Measurements from ENCODE around the gene MPC1. TPM values are rescaled to one million over a fixed set of nuclear protein-coding genes. Genes with fewer than 3 reads are reported as not detected.

The MPC1 gene
- 31.7 TPM for polyA plus RNA-seq (2013, experiment 1 of 2; ENCODE audit: insufficient read length)
- polyA plus RNA-seq (2013, experiment 2 of 2; ENCODE audit: insufficient read length): 34.0 TPM

DNA sequence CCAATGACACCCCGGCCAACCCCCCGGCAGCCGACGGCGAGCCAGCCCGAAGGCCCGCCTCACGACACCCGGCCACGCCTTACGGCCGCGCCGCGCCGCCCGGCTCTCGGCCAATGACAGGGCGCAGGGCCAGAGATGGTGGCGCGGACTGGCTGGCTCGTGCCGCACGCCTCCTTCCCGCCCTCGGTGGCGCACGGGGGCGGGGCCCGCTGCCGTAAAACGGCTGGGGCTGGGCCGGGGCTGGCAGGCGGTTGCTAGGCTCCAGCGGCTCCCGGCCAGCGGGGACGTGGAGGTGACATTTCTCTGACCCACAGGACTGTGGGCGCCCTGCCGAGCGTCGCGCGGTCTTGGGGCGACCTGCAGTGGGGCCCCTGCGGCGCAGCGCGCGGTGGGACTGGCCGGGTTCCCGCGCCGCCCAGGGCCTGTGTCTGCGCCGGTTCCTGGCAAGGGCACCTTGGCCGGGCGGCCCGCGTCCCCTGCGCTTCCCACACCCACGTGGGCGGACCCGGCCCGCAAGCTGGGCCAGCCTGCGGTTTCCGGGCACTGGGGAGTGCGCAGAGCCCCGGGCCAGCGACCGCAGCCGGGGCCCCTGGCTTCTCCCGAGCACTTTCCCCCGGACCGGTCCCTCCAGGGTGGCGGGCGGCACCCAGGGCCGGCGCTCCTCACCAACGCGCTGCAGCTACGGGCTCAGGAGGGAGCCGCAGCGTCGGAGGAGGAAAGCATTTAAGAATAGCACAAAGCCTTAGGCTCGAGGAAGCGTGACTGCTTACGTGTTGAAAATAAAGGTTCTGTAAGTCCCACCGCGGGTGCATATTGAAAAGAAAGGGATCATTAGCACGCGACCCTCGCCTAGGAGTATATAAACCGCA, at the start of gene MPC1:
Gene MPC1, minus strand, starts transcription at position 8 of the 869 bp plus-strand sequence. CDS start 64 bp downstream, outside the sequence.
- DNase-seq: peak; percentile 96

- no peak for DNase-seq
Measured at GRCh38 chr6:166430269-166430668, 47.5 kb upstream of the MPC1 start.

DNA sequence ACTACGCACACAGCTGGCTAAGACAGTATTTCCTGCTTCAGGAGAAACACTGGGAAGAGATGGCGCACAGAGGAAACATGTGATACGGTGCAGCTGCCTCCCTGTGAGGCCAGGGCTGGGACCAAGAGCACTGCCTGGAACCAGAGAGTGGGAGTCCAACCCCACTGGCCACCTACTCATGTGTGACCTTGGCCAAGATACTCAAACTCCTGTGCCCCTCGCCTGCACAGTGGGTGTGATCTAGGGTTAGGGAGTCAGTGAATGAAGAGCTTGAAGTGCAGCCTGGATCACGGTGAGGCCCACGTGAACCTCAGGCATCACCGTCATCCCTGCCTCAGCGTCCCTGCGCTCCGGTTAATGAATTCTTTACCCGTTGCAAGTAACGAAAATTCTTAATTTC, 41.7 kb upstream of the MPC1 start:
- DNase-seq: no peak

GRCh38 chr6:166423781-166424180, 41.0 kb upstream of the MPC1 start:
- DNase-seq: no peak

DNA sequence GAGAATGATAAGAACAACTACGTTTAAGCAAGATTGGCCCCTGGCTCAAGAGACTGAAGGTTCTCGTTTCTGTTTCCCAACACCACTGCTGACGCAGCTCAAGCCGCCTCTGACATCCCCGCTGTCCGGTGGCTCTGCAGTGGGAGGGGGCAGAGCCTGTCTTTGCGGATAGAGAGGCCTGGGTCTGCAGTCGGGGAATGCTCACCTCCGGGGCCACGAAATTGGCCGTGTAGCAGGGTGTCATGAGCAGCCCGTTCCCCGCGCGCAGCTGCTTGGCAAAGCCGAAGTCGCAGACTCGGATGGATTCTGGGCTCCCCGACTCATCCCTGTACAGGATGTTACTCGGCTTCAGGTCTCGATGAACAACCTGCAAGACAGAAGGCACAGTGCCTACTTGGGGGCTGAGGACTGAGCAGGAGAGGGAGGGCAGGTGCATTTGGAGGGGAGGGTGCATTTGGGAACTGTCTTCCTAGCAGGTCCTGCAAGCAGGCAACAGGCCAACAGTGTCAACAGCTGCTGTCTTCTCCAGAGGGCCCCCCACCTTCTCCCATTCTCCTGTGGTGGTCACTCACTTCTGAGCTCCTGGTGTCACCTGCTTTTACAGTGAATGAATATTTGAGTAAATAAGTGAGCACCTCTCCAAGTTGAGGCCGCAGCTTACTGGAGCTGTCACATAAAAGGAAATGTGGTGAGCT, 40.5 kb upstream of the MPC1 start:
- no peak for DNase-seq

- no peak for DNase-seq
Measured at GRCh38 chr6:166422201-166422940, 39.6 kb upstream of the MPC1 start.

DNA sequence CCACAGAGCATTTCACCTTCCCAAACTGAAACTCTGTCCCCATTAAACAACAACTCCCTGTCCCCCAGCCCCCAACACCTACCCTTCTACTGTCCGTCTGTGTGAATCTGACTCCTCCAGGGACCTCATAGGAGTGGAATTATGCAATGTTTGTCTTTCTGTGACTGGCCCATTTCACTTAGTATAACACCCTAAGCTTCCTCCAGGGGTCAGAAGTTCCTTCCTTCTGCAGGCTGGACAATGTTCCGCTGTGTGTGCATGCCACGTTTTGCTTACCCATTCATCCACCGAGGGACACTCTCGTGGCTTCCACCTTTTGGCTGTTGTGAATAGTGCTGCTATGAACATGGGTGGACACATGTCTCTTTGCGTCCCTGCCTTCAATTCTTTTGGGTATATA, 37.6 kb upstream of the MPC1 start:
- no peak for DNase-seq

DNA sequence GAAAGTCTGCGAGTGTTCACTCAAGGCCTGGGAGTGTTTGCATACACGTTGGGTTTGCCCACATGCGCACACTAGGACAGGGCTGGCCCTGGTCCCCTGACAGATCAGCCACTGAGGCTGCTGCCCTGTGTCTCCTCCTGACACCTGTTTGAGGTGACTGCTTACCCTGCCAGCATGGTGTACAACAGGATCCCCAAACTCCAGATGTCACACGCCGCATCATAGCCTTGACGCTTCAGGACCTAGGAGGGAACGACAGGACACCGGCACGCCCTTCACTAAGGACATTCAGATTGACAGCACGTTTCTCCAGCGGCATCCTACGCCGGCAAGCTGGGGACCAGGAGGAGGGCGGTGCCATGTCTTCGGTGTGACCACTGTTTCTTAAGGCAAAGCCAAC, 37.0 kb upstream of the MPC1 start:
- no peak for DNase-seq

DNA sequence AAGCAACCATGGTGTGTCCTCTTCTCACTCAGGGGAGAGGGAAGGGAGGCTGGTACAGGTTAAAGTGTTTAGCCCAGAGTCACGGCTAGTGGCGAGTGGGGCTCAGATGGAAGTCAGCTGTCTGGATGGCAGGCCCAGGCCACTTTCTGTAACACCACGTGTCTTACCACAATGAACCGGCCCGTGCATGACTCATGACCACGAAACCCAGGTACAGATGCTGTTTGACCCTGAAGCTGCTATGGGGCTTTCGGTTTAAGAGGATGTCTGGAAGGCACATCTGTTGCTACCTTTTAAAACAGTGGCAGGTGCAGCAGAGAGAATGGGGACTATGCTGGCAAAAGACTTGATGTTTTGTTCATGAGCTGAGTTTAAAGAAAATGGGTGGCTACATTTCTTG, 36.5 kb upstream of the MPC1 start:
- no peak for DNase-seq

DNA sequence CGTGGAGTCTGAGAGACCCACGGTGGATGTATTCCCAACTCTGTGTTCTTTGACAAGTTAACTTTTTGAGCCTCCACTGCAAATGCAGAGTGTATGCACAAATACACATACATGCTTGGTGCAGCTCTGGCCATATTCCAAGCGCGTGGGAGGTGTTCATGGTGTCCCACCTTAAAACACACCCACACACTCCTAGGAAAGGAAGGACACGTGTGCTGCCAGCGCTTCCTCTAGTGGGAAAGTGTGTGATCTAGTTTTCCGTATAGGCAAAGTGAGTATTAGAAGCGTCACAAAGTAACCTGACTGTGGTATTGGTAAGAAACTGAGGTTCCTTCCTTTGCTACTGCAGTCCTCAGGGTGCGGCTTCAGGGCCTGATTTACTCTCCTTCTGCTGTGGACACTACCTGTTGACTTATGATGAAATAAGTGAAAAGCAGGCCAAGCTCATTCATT, 36.0 kb upstream of the MPC1 start:
- no peak for DNase-seq

- DNase-seq: no peak
Measured at GRCh38 chr6:166417285-166417691, 34.5 kb upstream of the MPC1 start.

GRCh38 chr6:166415833-166416347, 33.1 kb upstream of the MPC1 start:
- no peak for DNase-seq

- no peak for DNase-seq
Measured at GRCh38 chr6:166415306-166415705, 32.6 kb upstream of the MPC1 start.

DNA sequence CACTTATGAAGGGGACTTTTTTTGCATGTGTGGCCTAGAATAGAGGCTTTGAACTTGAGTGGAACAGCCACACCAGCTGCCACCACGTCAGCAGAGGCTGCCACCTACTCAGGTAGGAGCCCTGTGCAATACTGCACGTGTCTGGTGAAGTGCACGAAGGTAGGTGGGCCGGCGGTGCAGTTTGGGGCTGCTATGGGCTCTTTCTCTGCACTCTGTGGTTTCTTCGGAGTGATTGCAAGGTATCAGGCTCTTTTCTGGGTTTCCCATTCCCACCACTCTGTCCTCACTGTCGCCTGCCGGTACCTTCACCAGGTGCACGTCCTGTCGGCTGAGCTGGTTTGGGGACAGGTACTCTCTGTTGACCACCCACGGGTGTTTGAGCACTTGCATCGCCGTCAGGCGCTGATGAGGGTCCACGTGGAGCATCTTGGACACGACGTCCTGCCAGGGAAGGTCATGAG, 30.8 kb upstream of the MPC1 start:
- no peak for DNase-seq

DNA sequence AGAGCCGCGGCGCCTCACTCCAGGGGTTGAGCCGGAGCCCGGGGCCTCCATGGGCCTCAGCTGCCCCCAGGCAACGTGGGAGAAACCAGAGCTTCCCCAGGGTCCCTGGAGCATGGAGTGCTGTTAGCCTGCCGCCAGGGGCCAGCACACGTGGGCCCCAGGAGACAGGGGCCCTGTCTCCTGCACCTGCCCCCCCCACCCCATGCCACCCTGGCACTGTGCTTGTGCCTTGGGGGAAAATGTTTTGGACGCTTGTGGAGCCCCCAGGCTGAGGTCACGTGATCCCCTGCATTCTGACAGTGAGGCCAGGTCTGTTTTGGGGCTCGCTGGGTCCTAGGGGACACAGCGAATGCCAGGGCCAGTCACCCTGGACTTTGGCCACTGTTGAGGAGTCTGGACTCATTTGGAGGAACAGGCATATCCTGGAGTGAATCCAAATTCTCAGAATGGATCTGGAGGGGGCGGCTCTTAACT, 30.2 kb upstream of the MPC1 start:
- DNase-seq: no peak

GRCh38 chr6:166412156-166412910, 29.6 kb upstream of the MPC1 start:
- no peak for DNase-seq

- no peak for DNase-seq
Measured at GRCh38 chr6:166411721-166412151, 29.0 kb upstream of the MPC1 start.

- DNase-seq: no peak
Measured at GRCh38 chr6:166411271-166411670, 28.5 kb upstream of the MPC1 start.

DNA sequence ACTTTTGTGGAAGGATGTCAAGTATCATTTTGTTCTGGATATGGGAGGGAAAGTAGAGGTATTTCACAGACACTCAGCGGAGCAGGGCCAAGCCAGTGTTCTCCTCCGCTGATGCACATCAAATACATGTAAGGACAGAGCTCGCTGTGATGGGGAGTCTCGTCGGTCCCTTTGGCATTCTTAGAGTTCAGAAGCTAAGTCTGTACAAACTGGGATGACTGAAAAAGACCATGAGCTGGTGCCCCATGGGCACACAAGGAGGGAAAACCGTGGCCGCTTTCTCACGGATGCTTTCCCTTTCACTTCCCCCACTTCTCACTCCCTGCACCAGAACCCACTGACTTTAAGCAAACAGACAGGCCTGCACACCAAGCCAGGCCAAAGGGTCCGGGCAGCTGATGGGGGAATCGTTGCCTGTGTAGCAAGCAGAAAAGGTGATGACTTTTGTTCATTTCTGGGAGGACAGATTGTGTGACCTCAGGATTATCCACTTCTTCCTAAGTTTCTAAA, 27.7 kb upstream of the MPC1 start:
- no peak for DNase-seq

- DNase-seq: no peak
Measured at GRCh38 chr6:166408936-166409755, 26.4 kb upstream of the MPC1 start.

GRCh38 chr6:166406197-166406596, 23.5 kb upstream of the MPC1 start:
- DNase-seq: no peak
